HG02798 (cell line): ENCODE measurements around the gene LRRC4C.

Experiments used
- ATAC-seq: cut with Tn5 transposase; IDR thresholded peaks from one replicate; pipeline ENCODE4 v1.9.1; 2021; ENCODE audit warnings: mild to moderate bottlenecking; ENCODE audit not compliant: unreplicated experiment, poor library complexity

LRRC4C gene

GRCh38 chr11:40286137-40286536, 1173.3 kb downstream of the LRRC4C start:
- ATAC-seq = no peak

GRCh38 chr11:40285558-40285957, 1173.9 kb downstream of the LRRC4C start:
- no peak for ATAC-seq

GRCh38 chr11:40281052-40281580, 1178.3 kb downstream of the LRRC4C start:
- peak; percentile 61 for ATAC-seq

- ATAC-seq = peak; percentile 7
These were observed 1179.0 kb downstream of the LRRC4C start for GRCh38 chr11:40280159-40281051.

GRCh38 chr11:40276960-40277359, 1182.5 kb downstream of the LRRC4C start:
- ATAC-seq = no peak

GRCh38 chr11:40274017-40274416, 1185.4 kb downstream of the LRRC4C start:
- ATAC-seq = no peak

- no peak for ATAC-seq
These were observed 1186.2 kb downstream of the LRRC4C start for GRCh38 chr11:40273192-40273732.

- ATAC-seq = no peak
These were observed 1188.1 kb downstream of the LRRC4C start for GRCh38 chr11:40271361-40271760.

GRCh38 chr11:40269865-40270264, 1189.6 kb downstream of the LRRC4C start:
- no peak for ATAC-seq

GRCh38 chr11:40268551-40268950, 1190.9 kb downstream of the LRRC4C start:
- ATAC-seq = no peak

- no peak for ATAC-seq
These were observed 1204.0 kb downstream of the LRRC4C start for GRCh38 chr11:40255457-40255856.

- ATAC-seq = no peak
These were observed 1206.3 kb downstream of the LRRC4C start for GRCh38 chr11:40253166-40253565.

- ATAC-seq = no peak
These were observed 1207.2 kb downstream of the LRRC4C start for GRCh38 chr11:40252236-40252635.

- ATAC-seq = no peak
These were observed 1212.5 kb downstream of the LRRC4C start for GRCh38 chr11:40246983-40247382.

- peak; percentile 98 for ATAC-seq
These were observed 1217.9 kb downstream of the LRRC4C start for GRCh38 chr11:40241524-40242051.

GRCh38 chr11:40240284-40240683, 1219.2 kb downstream of the LRRC4C start:
- ATAC-seq = no peak

GRCh38 chr11:40236526-40236925, 1222.9 kb downstream of the LRRC4C start:
- no peak for ATAC-seq

GRCh38 chr11:40235841-40236240, 1223.6 kb downstream of the LRRC4C start:
- no peak for ATAC-seq

- no peak for ATAC-seq
These were observed 1228.6 kb downstream of the LRRC4C start for GRCh38 chr11:40230821-40231220.

GRCh38 chr11:40228662-40229061, 1230.8 kb downstream of the LRRC4C start:
- ATAC-seq = no peak

- ATAC-seq = peak; percentile 95
These were observed 1231.7 kb downstream of the LRRC4C start for GRCh38 chr11:40227730-40228129.
